Erythroblast (primary cell): ENCODE data around the gene BCAN.

Source experiments
- GATA1 ChIP-seq: IDR thresholded peaks from 2 replicates; pipeline ENCODE4 v1.6.1; 2011; ENCODE audit warnings: low read depth, mild to moderate bottlenecking, control low read depth, low read length, moderate library complexity
- POLR2A ChIP-seq: IDR thresholded peaks from 2 replicates; pipeline ENCODE4 v1.6.1; 2011; ENCODE audit warnings: mild to moderate bottlenecking, low read length

- no peak for TF ChIP-seq POLR2A
- no peak for TF ChIP-seq GATA1
Measured at GRCh38 chr1:156632355-156632754, 9.6 kb upstream of the BCAN start.
